NT2/D1 (cell line): ENCODE results near the gene LAMC3.

ENCODE experiments used
- SUZ12 ChIP-seq: IDR thresholded peaks from 2 replicates; pipeline ENCODE4 v1.6.1; 2011; ENCODE audit not compliant: insufficient read length, insufficient read depth; ENCODE audit errors: extremely low read depth
- YY1 ChIP-seq: IDR thresholded peaks from 2 replicates; pipeline ENCODE4 v1.6.1; 2011; ENCODE audit not compliant: insufficient read length, insufficient read depth
- ZNF274 ChIP-seq: IDR thresholded peaks from 2 replicates; pipeline ENCODE4 v1.6.1; 2011; ENCODE audit warnings: mild to moderate bottlenecking, low read depth, low read length

- TF ChIP-seq ZNF274 (no peak), YY1 (no peak), SUZ12 (no peak)
These were observed 9.6 kb downstream of the LAMC3 start for GRCh38 chr9:131018621-131019020.
